ENCODE data around the gene RARA.

- TF ChIP-seq POLR2AphosphoS5 (IDR thresholded peaks at IDR 0.05; ENCODE audit: low read depth, low read length) (no peak), POLR2A (IDR thresholded peaks at IDR 0.05; ENCODE audit: low read depth, low read length) (no peak), TAF1 (IDR thresholded peaks at IDR 0.05; ENCODE audit: borderline replicate concordance, low read depth, low read length) (no peak)
Observed at GRCh38 chr17:40283662-40284061, 25.3 kb upstream of the RARA start.
